OCI-LY1 (cell line): ENCODE measurements around the gene NOS1.
"Not testable (repeated sequence)": the region's sequence is repeated elsewhere in the genome, so short reads cannot be mapped to it uniquely, and the experiment has no call there.

Experiments
- H2AFZ ChIP-seq: fragments of 200-600 bp; sonication (generic), shearing (Covaris generic); 2 replicates; pipeline ENCODE4 v1.6.0; 2014; ENCODE audit warnings: antibody characterized with exemption, mild to moderate bottlenecking, low read length
- H3F3A ChIP-seq: fragments of 200-600 bp; sonication (generic), shearing (Covaris generic); 2 replicates; pipeline ENCODE4 v1.6.0; 2014; ENCODE audit warnings: mild to moderate bottlenecking, antibody characterized with exemption, low read length, moderate library complexity; ENCODE audit not compliant: insufficient read depth
- H3K27ac ChIP-seq: fragments of 200-600 bp; sonication (generic); 2 replicates; pipeline ENCODE4 v1.5.1; 2014; ENCODE audit warnings: low read length, mixed run types, mild to moderate bottlenecking, low read depth; ENCODE audit not compliant: poor library complexity, severe bottlenecking
- H3K27me3 ChIP-seq: fragments of 200-600 bp; sonication (generic); 2 replicates; pipeline ENCODE4 v1.6.0; 2014; ENCODE audit warnings: antibody characterized with exemption, mild to moderate bottlenecking, low read length, moderate library complexity; ENCODE audit not compliant: insufficient read depth
- H3K36me3 ChIP-seq: fragments of 200-600 bp; sonication (generic); 2 replicates; pipeline ENCODE4 v1.6.1; 2014; ENCODE audit warnings: mild to moderate bottlenecking, antibody characterized with exemption, low read length, moderate library complexity, mixed read lengths; ENCODE audit not compliant: insufficient read depth
- H3K4me1 ChIP-seq: fragments of 200-600 bp; sonication (generic); 2 replicates; pipeline ENCODE4 v1.5.1; 2014; ENCODE audit warnings: mild to moderate bottlenecking, low read length, moderate library complexity; ENCODE audit not compliant: insufficient read depth, severe bottlenecking
- H3K4me2 ChIP-seq: fragments of 200-600 bp; sonication (generic), shearing (Covaris generic); 2 replicates; pipeline ENCODE4 v1.6.1; 2014; ENCODE audit warnings: low read length
- H3K4me3 ChIP-seq: fragments of 200-600 bp; sonication (generic); 2 replicates; pipeline ENCODE4 v1.5.1; 2014; ENCODE audit warnings: low read length, low read depth, mild to moderate bottlenecking, mixed read lengths; ENCODE audit not compliant: poor library complexity, severe bottlenecking
- H3K79me2 ChIP-seq: fragments of 200-600 bp; shearing (Covaris generic); 2 replicates; pipeline ENCODE4 v1.6.1; 2016; ENCODE audit warnings: mixed run types, low read length, mixed read lengths; ENCODE audit not compliant: insufficient read depth
- H3K9ac ChIP-seq: fragments of 200-600 bp; sonication (generic), shearing (Covaris generic); 2 replicates; pipeline ENCODE4 v1.6.1; 2014; ENCODE audit warnings: mild to moderate bottlenecking, low read length, mixed read lengths
- H3K9me2 ChIP-seq: fragments of 200-600 bp; sonication (generic), shearing (Covaris generic); 2 replicates; pipeline ENCODE4 v1.6.1; 2014; ENCODE audit warnings: low read depth, mild to moderate bottlenecking, low read length, mixed read lengths
- H3K9me3 ChIP-seq: fragments of 200-600 bp; shearing (Covaris generic); 2 replicates; pipeline ENCODE4 v1.6.1; 2014; ENCODE audit warnings: low read length, mixed read lengths
- H4K20me1 ChIP-seq: fragments of 200-600 bp; sonication (generic), shearing (Covaris generic); 2 replicates; pipeline ENCODE4 v1.6.0; 2016; ENCODE audit warnings: mild to moderate bottlenecking, low read length; ENCODE audit not compliant: insufficient read depth
- CTCF ChIP-seq: fragments of 200-600 bp; sonication (generic), shearing (Covaris generic); IDR thresholded peaks from 2 replicates; pipeline ENCODE4 v1.5.1; 2017; ENCODE audit warnings: mild to moderate bottlenecking, antibody characterized with exemption, low read length, moderate library complexity, mixed read lengths
- EZH2 ChIP-seq: fragments of 200-600 bp; sonication (generic), shearing (Covaris generic); IDR thresholded peaks from 2 replicates; pipeline ENCODE4 v1.8.0; 2017; ENCODE audit warnings: borderline replicate concordance, mixed run types, mild to moderate bottlenecking, antibody characterized with exemption, low read length, moderate library complexity, mixed read lengths

Gene NOS1

GRCh38 chr12:117207675-117208074 is 153.8 kb downstream of the NOS1 start:
- TF ChIP-seq CTCF, result no peak
- TF ChIP-seq EZH2, result no peak
- no peaks in the 10 kb centered on the region for H3K79me2 ChIP-seq

GRCh38 chr12:117202556-117202955 is 158.9 kb downstream of the NOS1 start:
- no peaks in the 10 kb centered on the region for H3K9me2 ChIP-seq
- no peaks in the 10 kb centered on the region for H3K9me3 ChIP-seq
- H3K4me1 ChIP-seq, result no peaks in the 10 kb centered on the region
- H3K79me2 ChIP-seq, result no peaks in the 10 kb centered on the region
- no peaks in the 10 kb centered on the region for H4K20me1 ChIP-seq
- no peaks in the 10 kb centered on the region for H3K36me3 ChIP-seq
- H3F3A ChIP-seq, result no peaks in the 10 kb centered on the region
- no peak overlapping the region for H3K4me2 ChIP-seq
- no peak overlapping the region for H2AFZ ChIP-seq
- no peak overlapping the region for H3K4me3 ChIP-seq
- TF ChIP-seq CTCF, result no peak
- TF ChIP-seq EZH2, result no peak
- no peak overlapping the region for H3K27ac ChIP-seq
- H3K9ac ChIP-seq, result no peak overlapping the region
- no peaks in the 10 kb centered on the region for H3K27me3 ChIP-seq

More at GRCh38 chr12:117207675-117208074, 153.8 kb downstream of the NOS1 start:
- Histone ChIP-seq H4K20me1 (no peaks in the 10 kb centered on the region), H3K27ac (no peak overlapping the region), H3K4me2 (no peak overlapping the region), H3K9me2 (no peaks in the 10 kb centered on the region), H2AFZ (no peak overlapping the region), H3K36me3 (no peaks in the 10 kb centered on the region), H3K27me3 (peaks cover 7% of the 10 kb centered on the region; the same call in 1 of the 2 replicates), H3K4me1 (no peaks in the 10 kb centered on the region), H3K9ac (no peak overlapping the region), H3K4me3 (no peak overlapping the region), H3K9me3 (no peaks in the 10 kb centered on the region), H3F3A (no peaks in the 10 kb centered on the region)

GRCh38 chr12:117202033-117202432 is 159.4 kb downstream of the NOS1 start:
- no peak overlapping the region for H3K9ac ChIP-seq
- no peak overlapping the region for H3K4me2 ChIP-seq
- no peak overlapping the region for H3K4me3 ChIP-seq
- no peak overlapping the region for H3K27ac ChIP-seq
- no peaks in the 10 kb centered on the region for H4K20me1 ChIP-seq
- no peaks in the 10 kb centered on the region for H3F3A ChIP-seq
- TF ChIP-seq EZH2 (no peak), CTCF (no peak)
- no peaks in the 10 kb centered on the region for H3K36me3 ChIP-seq
- H3K9me3 ChIP-seq, result no peaks in the 10 kb centered on the region
- H2AFZ ChIP-seq, result no peak overlapping the region
- no peaks in the 10 kb centered on the region for H3K27me3 ChIP-seq
- no peaks in the 10 kb centered on the region for H3K9me2 ChIP-seq
- H3K79me2 ChIP-seq, result no peaks in the 10 kb centered on the region
- H3K4me1 ChIP-seq, result no peaks in the 10 kb centered on the region

GRCh38 chr12:117199956-117200744 is 161.3 kb downstream of the NOS1 start:
- H3K4me1 ChIP-seq, H3K79me2 ChIP-seq, H3K27me3 ChIP-seq, H3K9me3 ChIP-seq, H2AFZ ChIP-seq, H4K20me1 ChIP-seq, H3F3A ChIP-seq, H3K4me3 ChIP-seq, H3K27ac ChIP-seq, H3K9me2 ChIP-seq, H3K4me2 ChIP-seq, H3K9ac ChIP-seq, H3K36me3 ChIP-seq: not testable (repeated sequence)

GRCh38 chr12:117196334-117196733 is 165.1 kb downstream of the NOS1 start:
- peaks cover 13% of the 10 kb centered on the region; the same call in 1 of the 2 replicates for H3K27me3 ChIP-seq
- not testable (repeated sequence) for H3K36me3 ChIP-seq, H2AFZ ChIP-seq, H3K4me3 ChIP-seq, H3K4me1 ChIP-seq, H3K9me2 ChIP-seq, H3K9me3 ChIP-seq, H3K79me2 ChIP-seq, H4K20me1 ChIP-seq, H3K27ac ChIP-seq, H3K4me2 ChIP-seq, H3F3A ChIP-seq, H3K9ac ChIP-seq
